ENCODE measurements around the gene PRKCA. TPM values are rescaled to one million over a fixed set of nuclear protein-coding genes. Genes with fewer than 3 reads are reported as not detected.

PRKCA gene
- total RNA-seq, 1 donor from 2014 or later, result 29.0 TPM

GRCh38 chr17:66392783-66393437 lies 90.5 kb downstream of the PRKCA start:
- no peak for TF ChIP-seq CTCF (IDR thresholded peaks at IDR 0.05)
- Histone ChIP-seq H3K4me1 (no peaks in the 10 kb centered on the region), H3K27me3 (ENCODE audit: low read depth) (no peaks in the 10 kb centered on the region), H3K9me3 (no peaks in the 10 kb centered on the region), H3K36me3 (peaks cover 6% of the 10 kb centered on the region), H3K27ac (no peak overlapping the region), H3K4me3 (no peak overlapping the region)
- ATAC-seq (no peak), DNase-seq (no peak)
- intact Hi-C loops (cut with DNase I), result no loop called here

- Histone ChIP-seq H3K9me3 (no peaks in the 10 kb centered on the region), H3K27me3 (ENCODE audit: low read depth) (no peaks in the 10 kb centered on the region), H3K27ac (no peak overlapping the region), H3K4me3 (no peak overlapping the region), H3K36me3 (no peaks in the 10 kb centered on the region), H3K4me1 (no peaks in the 10 kb centered on the region)
- intact Hi-C loops (cut with DNase I), result no loop called here
- no peak for ATAC-seq
- DNase-seq, result no peak
- TF ChIP-seq CTCF (IDR thresholded peaks at IDR 0.05), result no peak
These were observed 93.5 kb downstream of the PRKCA start for GRCh38 chr17:66395961-66396360.

- H3K4me3 ChIP-seq, result no peak overlapping the region
- no peaks in the 10 kb centered on the region for H3K27me3 ChIP-seq (ENCODE audit: low read depth)
- no peaks in the 10 kb centered on the region for H3K4me1 ChIP-seq
- no peaks in the 10 kb centered on the region for H3K36me3 ChIP-seq
- ATAC-seq, result no peak
- H3K9me3 ChIP-seq, result no peaks in the 10 kb centered on the region
- no peak overlapping the region for H3K27ac ChIP-seq
- intact Hi-C loops (cut with DNase I), result no loop called here
- TF ChIP-seq CTCF (IDR thresholded peaks at IDR 0.05), result no peak
- no peak for DNase-seq
These were observed 95.1 kb downstream of the PRKCA start for GRCh38 chr17:66397486-66397885.

GRCh38 chr17:66398059-66398458 lies 95.6 kb downstream of the PRKCA start:
- no peak overlapping the region for H3K4me3 ChIP-seq
- intact Hi-C loops (cut with DNase I), result no loop called here
- H3K27me3 ChIP-seq (ENCODE audit: low read depth), result no peaks in the 10 kb centered on the region
- no peaks in the 10 kb centered on the region for H3K4me1 ChIP-seq
- DNase-seq (no peak), ATAC-seq (no peak)
- H3K27ac ChIP-seq, result no peak overlapping the region
- no peak for TF ChIP-seq CTCF (IDR thresholded peaks at IDR 0.05)
- no peaks in the 10 kb centered on the region for H3K36me3 ChIP-seq
- H3K9me3 ChIP-seq, result no peaks in the 10 kb centered on the region

GRCh38 chr17:66398617-66399016 lies 96.2 kb downstream of the PRKCA start:
- no peaks in the 10 kb centered on the region for H3K9me3 ChIP-seq
- no peak overlapping the region for H3K27ac ChIP-seq
- ATAC-seq, result no peak
- DNase-seq, result no peak
- H3K4me1 ChIP-seq, result no peaks in the 10 kb centered on the region
- H3K36me3 ChIP-seq, result no peaks in the 10 kb centered on the region
- no peak overlapping the region for H3K4me3 ChIP-seq
- H3K27me3 ChIP-seq (ENCODE audit: low read depth), result no peaks in the 10 kb centered on the region
- intact Hi-C loops (cut with DNase I), result no loop called here
- TF ChIP-seq CTCF (IDR thresholded peaks at IDR 0.05), result no peak
